ENCODE measurements around the gene SERTAD2.

- no peak for TF ChIP-seq CTCF (conservative IDR thresholded peaks at IDR 0.05; ENCODE audit: low read length)
- TF ChIP-seq EZH2phosphoT487 (IDR thresholded peaks at IDR 0.05; ENCODE audit: borderline replicate concordance) = no peak
Observed at GRCh38 chr2:64640153-64641044, 13.3 kb downstream of the SERTAD2 start.

All from Loucy (cell line).